HCT116 (cell line): ENCODE measurements around the gene SLC31A1. TPM values are rescaled to one million over a fixed set of nuclear protein-coding genes. Genes with fewer than 3 reads are reported as not detected.

Source experiments
- ATAC-seq: fragments of 200-7000 bp; cut with Tn5 transposase; 2 replicates; pipeline ENCODE4 v1.9.1; 2020; ENCODE audit warnings: mild to moderate bottlenecking, moderate library complexity
- BruUV-seq: library from RNA; stranded (reverse); fragments of 400-500 nt; replicated peaks from 2 replicates; lab custom pipeline; 2021; lab: Mats Ljungman, UMichigan
- CTCF ChIA-PET: fragments of 300-600 bp; sonication (Branson Sonifier 250); formaldehyde crosslinking; loops from one replicate; lab custom pipeline; 2021; ENCODE audit warnings: antibody characterized with exemption; lab: Charles Lee
- POLR2A ChIA-PET: fragments of 300-600, 350-600 bp; sonication (Branson Sonifier 250); formaldehyde crosslinking; loops from one replicate; lab custom pipeline; 2021; ENCODE audit warnings: antibody characterized with exemption; lab: Charles Lee
- RAD21 ChIA-PET, 2 experiments: fragments of 300-600 bp; sonication (Branson Sonifier 250); formaldehyde crosslinking; loops; one replicate each; lab custom pipeline; 2023; ENCODE audit warnings: low total read pairs in 2 of 2; ENCODE audit not compliant: uncharacterized antibody in 2 of 2, unreplicated experiment in 2 of 2, low non-redundant PET in 1 of 2; lab: Charles Lee
- DNase-seq: peaks from one replicate; pipeline ENCODE4 v3.0.0-alpha.2; 2010; ENCODE audit warnings: low read depth, low spot score
- H2AFZ ChIP-seq: fragments of 200-600 bp; shearing (Covaris generic), sonication (generic); 2 replicates; pipeline ENCODE4 v1.6.1; 2017; ENCODE audit warnings: low read depth, mixed run types, mixed read lengths, antibody characterized with exemption, low read length; ENCODE audit not compliant: poor library complexity, severe bottlenecking
- H3K27ac ChIP-seq: 2 replicates; pipeline ENCODE4 v1.5.1; 2012; ENCODE audit warnings: low read depth, low read length
- H3K27me3 ChIP-seq: fragments of 200-600 bp; sonication (generic); 2 replicates; pipeline ENCODE4 v1.6.1; 2016; ENCODE audit warnings: mixed run types, low read length, mixed read lengths; ENCODE audit not compliant: insufficient read depth
- H3K36me3 ChIP-seq, 2 experiments: fragments of 200-500 bp in 1 of 2; fragments of 200-600 bp in 1 of 2; sonication (Bioruptor generic) in 1 of 2; sonication (generic) in 1 of 2; 2 replicates each; pipeline versions ENCODE4 v1.5.1 to v1.6.1; 2014 to 2016; ENCODE audit warnings: low read length in 2 of 2, inconsistent platforms in 1 of 2, mixed read lengths in 1 of 2, mixed run types in 1 of 2; ENCODE audit not compliant: insufficient read depth in 2 of 2, control insufficient read depth in 1 of 2
- H3K4me1 ChIP-seq, 2 experiments: fragments of 200-600 bp in 1 of 2; sonication (generic) in 1 of 2; 2 replicates each; pipeline versions ENCODE4 v1.5.1 to v1.6.1; 2012 to 2017; ENCODE audit warnings: low read length in 2 of 2, inconsistent platforms in 1 of 2, mild to moderate bottlenecking in 1 of 2, mixed read lengths in 1 of 2, mixed run types in 1 of 2, moderate library complexity in 1 of 2; ENCODE audit not compliant: insufficient read depth in 2 of 2, control insufficient read depth in 1 of 2
- H3K4me2 ChIP-seq: fragments of 200-600 bp; sonication (generic); 2 replicates; pipeline ENCODE4 v1.6.1; 2017; ENCODE audit warnings: mixed run types, low read length, mixed read lengths
- H3K4me3 ChIP-seq, 2 experiments: fragments of 200-600 bp in 1 of 2; sonication (generic) in 1 of 2; replicated peaks in 1 of 2; 2 replicates each; pipeline ENCODE4 v1.5.1; 2011 to 2016; ENCODE audit warnings: low read length in 2 of 2, control low read depth in 1 of 2, low read depth in 1 of 2, mild to moderate bottlenecking in 1 of 2, mixed read lengths in 1 of 2, mixed run types in 1 of 2
- H3K79me2 ChIP-seq: fragments of 200-600 bp; sonication (generic); 2 replicates; pipeline ENCODE4 v1.6.1; 2017; ENCODE audit warnings: mild to moderate bottlenecking, mixed run types, low read length, moderate library complexity, mixed read lengths; ENCODE audit not compliant: insufficient read depth
- H3K9ac ChIP-seq: fragments of 200-600 bp; sonication (generic); 2 replicates; pipeline ENCODE4 v1.6.1; 2016; ENCODE audit warnings: low read length, mixed read lengths
- H3K9me2 ChIP-seq: fragments of 200-600 bp; sonication (generic), shearing (Covaris generic); 2 replicates; pipeline ENCODE4 v1.6.1; 2017; ENCODE audit warnings: mixed run types, mild to moderate bottlenecking, moderate library complexity; ENCODE audit not compliant: insufficient read depth
- H3K9me3 ChIP-seq, 2 experiments: fragments of 200-500 bp in 1 of 2; fragments of 200-600 bp in 1 of 2; sonication (Bioruptor generic) in 1 of 2; sonication (generic) in 1 of 2; 2 replicates each; pipeline ENCODE4 v1.6.1; 2014 to 2017; ENCODE audit warnings: low read length in 2 of 2, mixed read lengths in 2 of 2, inconsistent platforms in 1 of 2, low read depth in 1 of 2, mild to moderate bottlenecking in 1 of 2, mixed run types in 1 of 2, moderate library complexity in 1 of 2; ENCODE audit not compliant: control insufficient read depth in 1 of 2, insufficient read depth in 1 of 2
- H4K20me1 ChIP-seq: fragments of 200-600 bp; sonication (generic), shearing (Covaris generic); 2 replicates; pipeline ENCODE4 v1.6.1; 2017; ENCODE audit warnings: mixed run types, mild to moderate bottlenecking, moderate library complexity; ENCODE audit not compliant: insufficient read depth
- CBX3 ChIP-seq: IDR thresholded peaks from 2 replicates; pipeline ENCODE4 v1.6.1; 2012; ENCODE audit warnings: low read depth
- EGR1 ChIP-seq: IDR thresholded peaks from 2 replicates; pipeline ENCODE4 v1.6.1; 2012; ENCODE audit warnings: low read depth
- ELF1 ChIP-seq: IDR thresholded peaks from 2 replicates; pipeline ENCODE4 v1.6.1; 2012; ENCODE audit warnings: low read depth, borderline replicate concordance
- EZH2 ChIP-seq: fragments of 200-600 bp; sonication (generic); IDR thresholded peaks from 2 replicates; pipeline ENCODE4 v1.6.1; 2017; ENCODE audit warnings: antibody characterized with exemption, mixed run types
- FOSL1 ChIP-seq: IDR thresholded peaks from 2 replicates; pipeline ENCODE4 v1.6.1; 2012; ENCODE audit warnings: low read depth
- POLR2AphosphoS5 ChIP-seq: IDR thresholded peaks from 2 replicates; pipeline ENCODE4 v1.6.1; 2011; ENCODE audit warnings: mild to moderate bottlenecking, low read depth, low read length, moderate library complexity
- REST ChIP-seq: IDR thresholded peaks from 2 replicates; pipeline ENCODE4 v1.6.1; 2012; ENCODE audit warnings: low read depth
- SIN3A ChIP-seq: IDR thresholded peaks from 2 replicates; pipeline ENCODE4 v1.6.1; 2012; ENCODE audit warnings: low read depth
- SP1 ChIP-seq: IDR thresholded peaks from 2 replicates; pipeline ENCODE4 v1.6.1; 2012; ENCODE audit warnings: low read depth
- SRF ChIP-seq: IDR thresholded peaks from 2 replicates; pipeline ENCODE4 v1.6.1; 2012; ENCODE audit warnings: low read depth
- TCF7L2 ChIP-seq: IDR thresholded peaks from 2 replicates; pipeline ENCODE4 v1.7.0; 2011; ENCODE audit warnings: borderline replicate concordance, inconsistent platforms; ENCODE audit not compliant: insufficient read depth, insufficient read length; ENCODE audit errors: extremely low read depth
- YY1 ChIP-seq: IDR thresholded peaks from 2 replicates; pipeline ENCODE4 v1.6.1; 2011; ENCODE audit warnings: low read length, low read depth, moderate library complexity, mild to moderate bottlenecking; ENCODE audit not compliant: insufficient replicate concordance; ENCODE audit errors: extremely low read depth
- intact Hi-C: fragments of 100-400 bp; cut with micrococcal nuclease; formaldehyde crosslinking; loops from 2 replicates; pipeline ENCODE4 v1.10.0; 2022
- total RNA-seq: library from RNA; stranded (reverse); gene quantifications from one replicate; pipeline ENCODE4 v1.2.1, GENCODE V29; 2021; ENCODE audit not compliant: unreplicated experiment

The SLC31A1 gene
- total RNA-seq, 1 experiment from 2014 or later = 24.4 TPM

GRCh38 chr9:113281356-113281755, 60.0 kb downstream of the SLC31A1 start:
- DNase-seq (no peak), ATAC-seq (no peak)
- H3K4me2 ChIP-seq = no peak overlapping the region
- intact Hi-C loops = no loop called here
- no peak for TF ChIP-seq SP1
- no peak for TF ChIP-seq TCF7L2
- no peak for TF ChIP-seq ELF1
- TF ChIP-seq POLR2AphosphoS5 = no peak
- TF ChIP-seq FOSL1 = no peak
- no peak for TF ChIP-seq SIN3A
- no peak for TF ChIP-seq EZH2
- TF ChIP-seq CBX3 = no peak
- TF ChIP-seq REST = no peak
- no peak for TF ChIP-seq SRF
- no peak for TF ChIP-seq YY1
- no peak for TF ChIP-seq EGR1
- no peak overlapping the region for H3K27ac ChIP-seq
- peaks cover 75 to 77% of the 10 kb centered on the region in 2 experiments for H3K36me3 ChIP-seq
- H4K20me1 ChIP-seq = peaks cover 6% of the 10 kb centered on the region; the same call in 1 of the 2 replicates
- no peaks in the 10 kb centered on the region for H3K9me2 ChIP-seq
- H3K27me3 ChIP-seq = no peaks in the 10 kb centered on the region
- H3K4me1 ChIP-seq = peaks cover 2 to 3% of the 10 kb centered on the region in 2 experiments; a peak in 3 of 4 replicates
- POLR2A ChIA-PET = no interaction called here
- BruUV-seq = no TSS peak
- no peak overlapping the region for H3K9ac ChIP-seq
- H3K79me2 ChIP-seq = peaks cover 85% of the 10 kb centered on the region
- no peak overlapping the region for H3K4me3 ChIP-seq
- H3K9me3 ChIP-seq = no peaks in the 10 kb centered on the region
- RAD21 ChIA-PET = no interaction called here
- H2AFZ ChIP-seq = no peak overlapping the region
- CTCF ChIA-PET = no interaction called here
